Hematopoietic multipotent progenitor cell treated with erythropoietin and hydrocortisone succinate and interleukin-3 and kit ligand, for 6 days (in vitro differentiated cells): ENCODE data around the gene SLC37A2.
"Not testable (repeated sequence)": the region's sequence is repeated elsewhere in the genome, so short reads cannot be mapped to it uniquely, and the experiment has no call there.

Experiments used
- DNase-seq: peaks from one replicate; pipeline ENCODE4 v3.0.0-alpha.2; 2015

SLC37A2 gene

DNA sequence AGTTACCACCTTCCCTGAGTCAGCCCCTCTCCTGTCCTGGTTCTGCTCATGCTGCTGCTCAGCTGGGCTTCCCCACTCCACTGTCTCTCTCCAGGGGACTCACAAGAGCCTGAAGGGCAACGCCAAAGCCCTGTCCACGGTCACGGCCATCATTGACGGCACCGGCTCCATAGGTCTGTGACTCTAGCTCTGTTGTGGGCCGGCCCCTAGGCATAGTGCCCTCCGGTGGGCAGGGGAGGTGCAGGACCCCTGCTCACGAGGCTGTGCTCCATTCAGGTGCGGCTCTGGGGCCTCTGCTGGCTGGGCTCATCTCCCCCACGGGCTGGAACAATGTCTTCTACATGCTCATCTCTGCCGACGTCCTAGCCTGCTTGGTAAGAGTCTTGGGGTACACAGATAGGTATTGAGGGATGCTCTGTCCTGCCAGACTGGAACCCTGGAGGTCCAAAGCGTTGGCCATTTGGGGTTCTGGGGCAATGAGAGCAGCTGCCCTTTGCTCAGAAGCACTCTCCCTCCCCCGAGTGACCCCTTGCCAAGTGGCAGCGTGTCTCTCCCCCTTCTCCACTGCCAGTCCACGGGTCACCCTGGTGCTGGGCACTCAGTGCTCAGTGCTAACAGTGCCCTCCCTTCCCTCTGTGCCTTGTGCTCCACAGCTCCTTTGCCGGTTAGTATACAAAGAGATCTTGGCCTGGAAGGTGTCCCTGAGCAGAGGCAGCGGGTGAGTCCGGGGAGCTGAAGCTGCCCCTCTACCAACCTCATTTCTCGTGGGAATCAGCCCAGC, 22.4 kb downstream of the SLC37A2 start:
- no peak for DNase-seq

DNA sequence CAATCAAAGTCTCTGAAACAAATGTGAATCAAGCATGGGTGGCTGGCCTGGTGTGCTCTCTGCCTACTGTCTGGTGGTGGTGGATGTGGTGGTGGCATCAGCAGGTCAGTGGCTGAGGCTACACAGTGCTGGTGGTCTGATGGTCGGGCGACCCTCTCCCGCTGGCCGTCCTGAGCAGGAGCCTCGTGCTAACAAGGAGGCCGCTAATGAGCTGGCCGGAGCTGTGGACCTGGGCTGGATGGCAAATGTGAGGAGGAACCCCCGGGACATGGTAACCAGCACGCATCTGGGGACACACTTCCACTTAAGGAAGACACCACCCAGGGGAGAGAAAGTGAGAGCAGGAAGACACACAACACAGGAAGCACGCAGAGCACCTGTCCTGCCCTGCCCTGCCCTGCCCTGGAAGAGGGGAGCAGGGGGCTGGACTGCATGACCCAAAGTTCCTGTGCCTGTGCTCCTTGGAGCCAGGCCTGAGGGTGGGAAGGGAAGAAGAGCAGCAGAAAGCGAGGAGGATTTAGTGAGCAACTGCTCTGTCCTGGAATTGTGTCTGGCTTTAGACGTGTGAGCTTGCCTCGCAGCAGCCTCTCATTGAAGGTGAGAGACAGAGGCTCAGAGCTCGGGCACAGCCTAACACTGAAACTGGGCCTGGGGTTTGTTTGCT, 23.7 kb downstream of the SLC37A2 start:
- DNase-seq = no peak

DNA sequence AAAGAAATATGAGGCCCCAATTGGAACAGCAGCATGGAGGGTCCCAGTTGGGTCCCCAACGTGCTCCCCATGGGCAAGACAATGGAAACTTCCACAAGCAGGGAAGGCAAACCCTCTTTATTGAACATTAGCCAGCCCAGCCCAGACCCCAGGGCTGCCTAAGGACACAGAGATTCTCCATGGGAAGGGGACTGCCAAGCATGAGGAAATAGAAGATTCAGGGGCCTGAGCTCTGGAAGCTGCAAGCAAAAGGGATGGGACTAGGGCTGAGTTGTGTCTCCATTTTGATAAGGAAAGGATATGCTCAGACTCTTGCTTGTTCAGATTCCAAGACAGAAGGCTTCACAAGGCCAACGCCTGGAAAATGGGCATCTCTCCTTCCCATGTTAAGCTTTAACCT, 25.0 kb downstream of the SLC37A2 start:
- DNase-seq = no peak

DNA sequence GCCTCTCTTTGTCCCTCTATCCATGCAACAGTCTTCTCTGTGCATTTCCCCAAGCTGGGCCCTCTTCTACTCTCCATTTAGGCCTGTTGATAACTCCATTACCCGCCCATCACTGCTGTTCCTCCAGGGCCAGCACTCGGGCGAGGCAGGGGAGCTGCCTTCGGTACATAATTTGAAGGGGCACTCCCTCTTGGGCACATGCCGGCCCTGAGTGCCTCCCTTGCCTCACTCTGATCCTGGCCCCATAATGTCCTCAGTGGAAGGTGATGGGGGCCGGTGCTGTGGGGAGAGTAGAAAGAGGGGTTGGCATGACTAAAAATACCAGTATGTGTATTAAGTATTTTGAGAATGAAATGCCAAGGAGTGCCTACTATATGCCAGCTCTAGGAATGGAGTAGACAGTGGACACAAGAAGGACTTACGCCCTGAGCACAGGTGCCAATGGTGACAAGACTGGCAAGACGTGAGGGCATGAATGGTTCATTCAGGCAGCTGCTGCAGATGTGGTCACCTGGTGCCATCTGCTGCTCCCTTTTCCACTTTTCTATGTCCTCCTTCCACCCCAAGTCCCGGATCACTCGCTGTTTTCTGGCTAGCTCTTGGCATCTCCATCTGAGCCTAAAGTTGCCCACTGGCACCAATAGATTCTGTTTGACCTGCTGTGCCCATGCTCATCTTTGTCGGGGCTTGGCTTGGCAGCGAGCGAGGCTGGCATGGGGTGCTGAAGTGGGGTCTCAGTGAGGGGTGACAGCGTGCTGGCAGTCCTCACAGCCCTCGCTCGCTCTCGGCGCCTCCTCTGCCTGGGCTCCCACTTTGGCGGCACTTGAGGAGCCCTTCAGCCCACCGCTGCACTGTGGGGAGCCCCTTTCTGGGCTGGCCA, 25.7 kb downstream of the SLC37A2 start:
- DNase-seq = no peak

DNA sequence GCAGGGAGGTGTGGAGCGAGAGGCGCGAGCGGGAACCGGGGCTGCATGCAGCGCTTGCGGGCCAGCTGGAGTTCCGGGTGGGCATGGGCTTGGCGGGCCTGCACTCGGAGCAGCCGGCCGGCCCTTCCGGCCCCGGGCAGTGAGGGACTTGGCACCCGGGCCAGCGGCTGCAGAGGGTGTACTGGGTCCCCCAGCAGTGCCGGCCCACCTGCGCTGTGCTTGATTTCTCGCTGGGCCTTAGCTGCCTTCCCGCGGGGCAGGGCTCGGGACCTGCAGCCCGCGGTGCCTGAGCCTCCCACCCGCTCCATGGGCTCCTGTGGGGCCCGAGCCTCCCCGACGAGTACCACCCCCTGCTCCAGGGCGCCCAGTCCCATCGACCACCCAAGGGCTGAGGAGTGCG, 26.4 kb downstream of the SLC37A2 start:
- DNase-seq = not testable (repeated sequence)

DNA sequence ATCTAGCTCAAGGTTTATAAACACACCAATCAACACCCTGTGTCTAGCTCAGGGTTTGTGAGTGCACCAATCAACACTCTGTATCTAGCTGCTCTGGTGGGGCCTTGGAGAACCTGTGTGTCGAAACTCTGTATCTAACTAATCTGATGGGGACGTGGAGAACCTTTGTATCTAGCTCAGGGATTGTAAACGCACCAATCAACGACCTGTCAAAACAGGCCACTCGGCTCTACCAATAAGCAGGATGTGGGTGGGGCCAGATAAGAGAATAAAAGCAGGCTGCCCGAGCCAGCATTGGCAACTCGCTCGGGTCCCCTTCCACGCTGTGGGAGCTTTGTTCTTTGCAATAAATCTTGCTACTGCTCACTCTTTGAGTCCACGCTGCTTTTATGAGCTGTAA, 27.0 kb downstream of the SLC37A2 start:
- DNase-seq = not testable (repeated sequence)

DNA sequence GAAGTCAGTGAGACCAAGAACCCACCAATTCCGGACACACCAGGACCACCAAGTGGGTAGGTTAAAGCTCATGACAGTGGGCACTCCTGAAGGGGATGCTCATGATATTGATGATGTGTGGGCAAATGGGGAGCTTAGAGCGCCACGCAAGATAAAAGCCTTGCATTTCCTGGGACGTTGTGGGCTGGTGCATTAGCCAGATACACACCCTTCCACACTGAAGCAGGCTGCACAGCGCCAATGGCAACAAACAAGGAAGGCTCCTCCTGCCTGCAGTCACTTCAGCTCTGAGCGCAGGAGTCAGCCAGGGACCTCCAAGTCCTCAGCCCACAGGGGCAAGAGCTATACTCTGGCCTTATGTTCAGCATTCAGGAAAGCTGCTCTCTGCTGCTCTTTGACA, 27.7 kb downstream of the SLC37A2 start:
- no peak for DNase-seq

DNA sequence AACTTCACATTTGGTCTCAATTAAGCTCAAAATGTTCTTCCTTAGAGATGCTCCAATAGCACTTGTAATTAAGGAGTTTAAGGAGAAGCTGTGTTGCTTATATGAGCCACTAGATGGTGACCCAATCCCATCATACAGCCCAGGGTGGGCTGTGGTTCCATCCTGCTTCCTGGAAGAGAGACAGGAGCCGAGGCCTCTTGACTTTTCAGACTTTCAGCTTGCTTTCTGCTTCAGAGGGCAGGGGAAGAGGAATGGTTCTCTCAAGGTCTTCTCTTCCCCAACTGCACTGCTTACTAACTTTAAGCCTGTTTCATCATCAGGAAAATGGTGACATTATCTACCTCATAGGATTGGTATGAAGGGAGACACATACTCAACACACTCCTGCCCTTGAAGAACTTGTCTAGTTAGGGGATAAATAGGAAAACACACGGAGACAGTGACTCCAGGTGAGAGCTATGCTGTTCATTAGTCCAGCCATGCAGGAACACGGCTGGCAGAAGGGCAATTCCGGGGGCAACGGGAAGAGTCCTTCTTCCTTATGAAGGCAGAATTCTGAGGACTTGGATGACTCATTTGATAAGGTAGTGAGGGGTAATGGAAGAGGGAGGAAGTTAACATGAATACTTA, 28.3 kb downstream of the SLC37A2 start:
- peak; percentile 73 for DNase-seq

DNA sequence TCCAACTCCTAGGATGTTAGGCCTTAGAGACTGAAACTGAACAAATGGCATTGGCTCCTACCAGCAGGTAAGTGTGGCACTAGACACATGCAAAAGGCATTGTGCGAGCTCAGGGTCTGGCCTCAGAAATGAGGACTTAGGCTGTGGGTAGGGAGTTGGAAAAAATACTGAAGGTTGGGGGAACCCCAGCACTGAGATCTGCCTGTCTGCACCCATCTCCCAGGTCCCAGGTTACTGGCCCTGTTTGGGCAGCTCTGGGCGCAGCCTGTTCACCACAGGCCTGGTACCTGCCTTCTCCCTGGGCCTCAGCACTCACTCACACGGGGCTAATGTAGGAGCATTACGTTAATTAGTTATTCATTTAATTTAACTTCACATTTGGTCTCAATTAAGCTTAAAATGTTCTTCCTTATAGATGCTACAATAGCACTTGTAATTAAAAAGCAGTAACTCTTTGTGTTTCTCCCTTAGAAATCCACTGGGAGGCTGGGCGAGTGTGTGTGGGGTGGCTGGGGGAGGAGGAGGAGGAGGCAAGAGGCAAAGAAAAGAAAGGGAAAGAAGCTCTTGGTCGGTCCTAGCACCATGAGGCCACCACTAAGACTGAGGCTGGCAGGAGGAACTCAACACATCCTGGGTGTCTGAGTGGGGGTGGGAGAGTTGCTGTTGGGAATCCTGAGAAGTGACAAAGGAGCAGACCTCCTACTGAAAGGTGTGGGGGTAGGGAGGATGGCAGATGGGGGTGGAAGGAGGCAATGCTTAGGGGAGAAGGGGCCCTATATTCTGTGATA, 29.0 kb downstream of the SLC37A2 start:
- DNase-seq = no peak

DNA sequence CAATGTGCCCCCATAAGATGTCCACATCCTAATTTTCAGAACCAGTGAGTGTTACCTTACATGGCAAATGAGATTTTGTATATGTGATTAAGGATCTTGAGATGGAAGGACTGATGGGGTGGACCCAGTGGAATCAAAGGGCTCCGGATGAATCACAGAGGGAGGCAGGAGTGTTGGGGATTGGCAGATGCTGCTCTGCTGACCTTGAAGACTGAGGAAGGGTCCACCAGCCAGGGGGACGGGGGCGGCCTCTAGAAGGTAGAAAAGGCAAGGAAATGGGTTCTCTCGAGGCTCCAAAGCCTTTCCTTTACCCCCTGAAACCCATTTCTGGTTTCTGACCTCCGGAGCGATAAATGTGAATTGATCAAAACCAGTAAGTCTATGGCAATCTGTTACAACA, 29.6 kb downstream of the SLC37A2 start:
- DNase-seq = no peak

DNA sequence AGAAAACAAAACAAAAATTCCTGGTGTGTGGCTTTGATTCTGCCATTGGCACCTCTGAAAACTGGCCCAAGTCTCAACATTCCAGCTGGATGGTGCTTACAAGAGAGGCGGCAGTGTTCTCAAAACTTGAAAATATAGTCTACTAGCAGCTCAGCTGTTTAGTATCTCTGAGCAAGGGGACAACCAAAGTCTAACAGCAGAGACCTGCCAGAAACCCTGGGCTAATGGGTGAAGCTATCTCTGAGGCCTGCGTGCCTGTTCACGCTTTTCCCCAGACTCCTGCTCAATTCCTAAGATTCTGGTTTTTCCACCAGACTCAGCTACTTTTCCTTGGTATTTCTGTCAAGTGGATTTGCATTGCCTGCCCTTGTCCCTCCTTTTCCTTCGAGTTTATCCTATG, 30.4 kb downstream of the SLC37A2 start:
- no peak for DNase-seq

DNA sequence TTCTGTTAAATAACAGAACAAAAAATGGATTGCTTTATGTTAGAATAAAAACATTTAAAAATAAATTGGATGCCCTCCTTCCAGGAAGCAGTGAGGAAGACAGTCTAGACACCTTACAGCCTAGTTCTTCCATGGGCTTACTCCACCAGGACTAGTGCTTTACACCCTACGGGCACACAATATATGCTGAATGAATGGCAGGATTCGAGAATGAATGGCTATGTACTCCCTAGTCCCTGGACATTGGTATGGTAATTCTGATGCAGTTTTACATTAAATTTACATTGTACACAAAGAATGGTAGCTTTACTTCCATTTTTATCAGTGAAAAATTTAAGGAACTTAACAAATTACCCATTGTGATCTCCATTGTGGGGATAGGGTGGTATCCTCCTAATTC, 31.6 kb downstream of the SLC37A2 start:
- DNase-seq = no peak

DNA sequence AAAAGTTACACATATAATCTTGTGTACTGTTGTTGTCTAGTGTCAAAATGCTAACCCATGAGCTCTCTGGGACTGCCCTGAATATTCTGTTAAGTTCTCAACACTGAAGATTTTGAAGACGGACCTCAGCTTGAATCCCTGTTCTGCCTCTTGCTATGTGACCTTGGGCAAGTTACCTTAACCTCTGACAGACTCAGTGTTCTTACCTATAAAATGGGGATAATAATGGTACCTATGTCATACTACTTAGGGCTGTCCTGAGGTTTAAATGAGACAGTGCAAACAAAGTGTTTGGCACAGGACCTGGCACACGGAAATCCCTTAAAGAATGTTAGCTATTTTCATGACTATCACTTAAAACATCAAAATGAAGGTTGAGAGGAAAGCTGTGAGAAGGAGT, 37.0 kb downstream of the SLC37A2 start:
- no peak for DNase-seq

DNA sequence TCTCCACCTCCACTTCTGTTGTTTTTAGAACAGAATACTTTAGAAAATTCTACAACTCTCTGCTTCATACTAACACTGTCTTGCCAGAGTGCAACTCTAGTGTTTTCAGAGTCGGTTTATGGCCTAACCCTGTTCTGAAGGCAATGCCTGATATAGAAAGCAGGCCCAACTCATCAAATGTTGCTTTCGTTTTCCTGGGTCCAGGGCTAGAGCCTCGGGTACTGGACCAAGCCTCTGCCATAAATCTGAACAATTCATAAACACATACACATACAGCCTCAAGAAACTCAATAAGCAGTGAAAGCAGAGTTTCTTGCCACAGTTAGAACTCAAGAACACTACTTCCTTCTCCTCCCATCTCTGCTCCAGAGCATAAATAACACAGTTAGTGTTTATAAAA, 38.5 kb downstream of the SLC37A2 start:
- DNase-seq = no peak

DNA sequence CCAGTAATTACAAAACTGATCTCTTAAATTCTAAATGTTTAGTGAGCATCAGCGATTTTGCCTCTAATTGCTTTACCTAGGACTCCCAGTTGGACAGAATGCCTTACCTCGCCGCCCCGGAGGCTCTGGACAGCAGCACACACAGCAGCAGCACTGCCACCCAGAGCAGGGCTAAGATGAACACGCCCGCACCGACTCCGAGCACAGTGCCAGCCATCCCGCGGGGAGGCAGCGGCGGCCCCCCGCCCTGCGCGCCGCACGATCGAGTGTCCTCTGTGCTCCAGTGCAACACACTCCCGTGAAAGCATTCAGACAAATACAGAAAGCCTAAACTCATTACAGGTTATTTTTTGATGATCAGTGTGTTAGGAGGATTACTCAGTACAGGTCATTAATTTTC, 38.9 kb downstream of the SLC37A2 start:
- DNase-seq = no peak

DNA sequence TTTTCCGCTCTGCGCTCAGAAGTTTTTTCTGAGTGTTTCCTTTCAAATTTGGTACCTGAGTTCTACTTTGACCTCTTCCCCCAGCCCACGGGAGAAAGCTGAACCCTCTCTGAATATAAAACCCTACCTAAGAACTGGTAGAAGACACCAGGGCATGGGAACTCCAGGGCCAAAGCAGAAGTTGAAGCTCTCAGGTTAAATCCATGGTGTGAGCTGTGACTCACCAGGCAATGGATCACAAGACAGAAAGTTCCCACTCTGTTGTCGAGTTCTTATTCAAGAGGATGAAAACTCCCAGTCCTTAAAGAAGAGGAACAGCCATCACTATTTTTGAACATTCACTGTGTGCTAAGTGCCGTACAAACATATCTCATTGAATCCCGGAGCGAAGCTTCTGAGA, 39.4 kb downstream of the SLC37A2 start:
- no peak for DNase-seq

DNA sequence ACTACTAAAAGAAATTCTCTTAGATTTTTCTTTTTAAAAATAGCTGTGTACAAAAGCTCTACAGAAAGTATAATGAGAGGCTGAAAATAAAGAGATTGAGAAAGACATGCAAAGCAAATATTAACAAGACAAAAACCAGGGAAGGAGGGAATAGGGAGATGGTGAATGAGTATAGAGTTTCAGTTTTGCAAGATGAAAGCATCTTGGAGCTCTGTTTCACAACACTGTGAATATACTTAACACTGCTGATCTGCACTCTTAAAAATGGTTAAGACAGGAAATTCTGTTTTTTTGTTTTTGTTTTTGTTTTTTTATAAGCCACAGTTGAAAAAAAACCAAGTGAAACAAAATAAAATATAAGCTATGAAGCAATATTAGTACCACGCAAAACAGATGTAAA, 42.8 kb downstream of the SLC37A2 start:
- DNase-seq = no peak

DNA sequence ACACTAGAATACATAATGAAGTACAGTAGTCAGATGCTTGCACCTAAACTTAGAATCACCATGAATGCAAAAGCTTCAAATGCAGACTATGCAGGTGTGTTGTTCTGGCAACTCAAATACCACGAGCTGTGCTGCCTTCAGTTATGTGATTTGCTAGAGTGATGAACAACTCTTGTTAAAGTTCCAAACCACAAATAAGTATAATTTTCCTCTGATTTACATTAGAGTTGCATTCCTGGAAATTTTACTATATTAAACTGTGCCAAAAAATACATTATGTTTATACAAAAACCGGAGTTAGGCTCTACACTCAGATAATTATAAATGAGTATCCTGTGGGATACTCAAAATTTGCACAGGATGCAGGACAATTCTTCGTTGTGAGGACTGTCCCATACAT, 45.4 kb downstream of the SLC37A2 start:
- DNase-seq = no peak

DNA sequence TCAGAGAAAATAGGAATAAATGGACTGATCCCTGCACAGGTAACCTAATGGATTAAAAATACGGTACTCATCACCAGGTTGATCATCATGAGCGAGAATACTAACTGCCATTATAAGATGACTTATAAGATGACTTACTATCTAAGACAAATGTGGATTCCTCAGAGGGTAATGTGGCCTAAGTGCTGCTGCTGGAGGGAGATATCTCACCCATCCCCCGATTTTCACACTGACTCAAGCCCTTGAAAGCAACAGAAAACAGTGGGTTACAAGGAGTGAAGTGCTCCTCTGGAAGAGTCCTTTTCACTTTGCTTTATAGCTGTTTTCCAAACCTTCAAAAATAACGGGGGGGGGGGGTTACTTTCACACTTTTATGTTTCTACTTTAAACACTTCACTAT, 47.4 kb downstream of the SLC37A2 start:
- DNase-seq = peak; percentile 72

DNA sequence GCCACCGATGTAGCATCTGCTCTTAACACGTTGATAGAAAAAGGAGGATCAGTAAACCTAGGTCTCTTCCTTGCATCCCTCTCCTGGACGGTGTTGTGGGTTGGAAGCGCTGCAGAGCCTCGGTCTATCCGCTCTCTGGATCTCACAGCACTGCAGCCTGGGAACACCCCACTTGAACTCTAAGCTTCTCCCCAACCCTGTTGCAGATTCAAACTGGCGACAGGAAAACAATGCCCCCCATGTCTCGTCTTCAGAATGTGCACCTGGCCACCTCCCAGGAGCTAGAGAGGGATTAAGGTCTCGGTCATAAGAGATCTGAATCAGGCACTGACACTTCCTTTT, 47.9 kb downstream of the SLC37A2 start:
- peak; percentile 47 for DNase-seq

DNA sequence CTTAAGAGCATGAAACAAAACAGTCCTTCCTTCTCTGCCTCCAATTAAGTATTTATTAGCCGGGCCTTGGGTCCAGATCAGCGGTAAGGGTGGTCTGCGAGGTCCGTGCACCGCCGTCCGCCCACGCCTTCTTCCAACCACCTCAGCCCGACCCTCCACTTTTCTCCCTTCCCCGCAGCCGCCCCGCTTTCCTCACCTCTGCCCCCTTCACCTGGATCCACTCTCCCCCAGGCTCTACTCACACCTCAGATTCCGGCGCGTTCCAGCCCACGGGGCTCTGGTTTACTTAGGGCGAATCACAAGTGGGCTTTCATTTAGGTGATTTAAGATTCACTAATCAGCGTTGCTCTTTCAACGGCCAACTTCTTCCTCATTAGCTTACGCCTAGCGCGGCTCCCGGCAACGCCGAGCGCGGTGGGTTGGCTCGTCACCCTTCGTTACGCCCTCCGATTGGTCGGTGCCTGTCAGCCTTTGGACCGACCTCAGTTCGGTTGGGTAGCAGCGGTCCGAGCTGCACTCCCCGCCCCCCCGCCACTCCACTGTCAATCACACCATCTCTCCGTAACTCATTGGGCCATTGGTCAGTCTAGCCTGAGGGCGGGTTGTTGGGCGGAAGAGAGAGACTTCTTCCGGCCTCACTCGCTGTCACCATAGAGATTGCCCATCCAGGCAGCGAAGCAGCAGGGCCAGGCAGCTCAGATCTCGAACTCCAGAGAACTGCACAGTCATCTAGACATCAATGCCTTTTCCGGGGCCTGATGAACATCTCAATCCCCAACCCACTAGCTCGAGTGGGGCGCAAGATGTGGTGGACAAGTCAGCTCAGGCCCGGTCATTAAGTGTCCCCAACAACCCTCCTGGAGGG, 48.5 kb downstream of the SLC37A2 start, which contains the start of gene TMEM218:
Gene TMEM218, minus strand, starts transcription at position 284 of the 865 bp plus-strand sequence. CDS start 9,385 bp downstream, outside the sequence.
- DNase-seq = peak; percentile 99
